Epithelial cell of esophagus (primary cell): ENCODE measurements around the gene ULK4.

Experiments used
- DNase-seq: peaks from one replicate; pipeline ENCODE4 v3.0.0; 2010; ENCODE audit warnings: low read depth
- H3K4me3 ChIP-seq: 2 replicates; pipeline ENCODE4 v1.5.1; 2011; ENCODE audit warnings: mild to moderate bottlenecking, low read length, control low read depth
- TF ChIP-seq, protein P1 (sequence below): IDR thresholded peaks from 2 replicates; pipeline ENCODE4 v1.5.1; 2011; ENCODE audit warnings: low read depth, mild to moderate bottlenecking, low read length, control low read depth, inconsistent platforms; ENCODE audit not compliant: insufficient read depth; ENCODE audit errors: missing control alignments

The ULK4 gene

DNA sequence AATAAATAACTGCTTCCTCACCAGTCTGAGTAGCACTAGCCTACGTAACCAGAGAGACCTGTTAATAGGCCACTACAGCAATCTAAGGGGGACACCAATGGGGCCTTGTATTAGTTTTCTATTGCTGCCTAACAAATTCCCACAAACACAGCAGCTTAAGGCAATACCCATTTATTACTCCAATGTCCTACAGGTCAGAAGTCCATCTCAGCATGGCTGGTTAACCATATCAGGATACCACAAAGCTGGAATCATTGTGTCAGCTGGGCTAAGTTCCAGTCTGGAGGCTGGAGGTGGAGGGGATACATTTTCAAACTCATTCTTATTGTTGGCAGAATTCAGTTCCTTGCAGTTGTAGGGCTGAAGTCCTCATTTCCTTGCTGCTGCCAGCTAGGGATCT lies 331.9 kb downstream of the ULK4 start:
- TF ChIP-seq, protein P1, sequence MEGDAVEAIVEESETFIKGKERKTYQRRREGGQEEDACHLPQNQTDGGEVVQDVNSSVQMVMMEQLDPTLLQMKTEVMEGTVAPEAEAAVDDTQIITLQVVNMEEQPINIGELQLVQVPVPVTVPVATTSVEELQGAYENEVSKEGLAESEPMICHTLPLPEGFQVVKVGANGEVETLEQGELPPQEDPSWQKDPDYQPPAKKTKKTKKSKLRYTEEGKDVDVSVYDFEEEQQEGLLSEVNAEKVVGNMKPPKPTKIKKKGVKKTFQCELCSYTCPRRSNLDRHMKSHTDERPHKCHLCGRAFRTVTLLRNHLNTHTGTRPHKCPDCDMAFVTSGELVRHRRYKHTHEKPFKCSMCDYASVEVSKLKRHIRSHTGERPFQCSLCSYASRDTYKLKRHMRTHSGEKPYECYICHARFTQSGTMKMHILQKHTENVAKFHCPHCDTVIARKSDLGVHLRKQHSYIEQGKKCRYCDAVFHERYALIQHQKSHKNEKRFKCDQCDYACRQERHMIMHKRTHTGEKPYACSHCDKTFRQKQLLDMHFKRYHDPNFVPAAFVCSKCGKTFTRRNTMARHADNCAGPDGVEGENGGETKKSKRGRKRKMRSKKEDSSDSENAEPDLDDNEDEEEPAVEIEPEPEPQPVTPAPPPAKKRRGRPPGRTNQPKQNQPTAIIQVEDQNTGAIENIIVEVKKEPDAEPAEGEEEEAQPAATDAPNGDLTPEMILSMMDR: no peak
- no peak overlapping the region for H3K4me3 ChIP-seq
- no peak for DNase-seq

DNA sequence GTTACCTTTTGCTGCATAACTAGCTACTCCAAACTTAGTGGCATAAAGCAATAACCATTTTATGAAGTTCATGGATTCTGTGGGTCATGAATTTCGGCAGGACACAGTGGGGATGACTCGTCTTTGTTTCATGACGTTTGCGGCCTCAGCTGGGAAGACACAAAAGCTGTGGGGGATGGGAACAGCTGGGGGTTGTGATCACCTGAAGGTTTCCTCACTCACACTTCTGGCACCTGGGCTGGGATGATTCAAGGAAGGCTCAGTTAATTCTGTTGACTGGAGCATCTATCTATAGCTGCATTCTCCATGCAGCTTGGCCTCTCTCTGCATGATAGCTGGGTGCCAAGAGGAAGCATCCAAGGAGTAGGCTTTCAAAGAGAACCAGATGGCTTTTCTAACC lies 332.8 kb downstream of the ULK4 start:
- TF ChIP-seq, protein P1: no peak
- DNase-seq: peak; percentile 10
- no peak overlapping the region for H3K4me3 ChIP-seq

DNA sequence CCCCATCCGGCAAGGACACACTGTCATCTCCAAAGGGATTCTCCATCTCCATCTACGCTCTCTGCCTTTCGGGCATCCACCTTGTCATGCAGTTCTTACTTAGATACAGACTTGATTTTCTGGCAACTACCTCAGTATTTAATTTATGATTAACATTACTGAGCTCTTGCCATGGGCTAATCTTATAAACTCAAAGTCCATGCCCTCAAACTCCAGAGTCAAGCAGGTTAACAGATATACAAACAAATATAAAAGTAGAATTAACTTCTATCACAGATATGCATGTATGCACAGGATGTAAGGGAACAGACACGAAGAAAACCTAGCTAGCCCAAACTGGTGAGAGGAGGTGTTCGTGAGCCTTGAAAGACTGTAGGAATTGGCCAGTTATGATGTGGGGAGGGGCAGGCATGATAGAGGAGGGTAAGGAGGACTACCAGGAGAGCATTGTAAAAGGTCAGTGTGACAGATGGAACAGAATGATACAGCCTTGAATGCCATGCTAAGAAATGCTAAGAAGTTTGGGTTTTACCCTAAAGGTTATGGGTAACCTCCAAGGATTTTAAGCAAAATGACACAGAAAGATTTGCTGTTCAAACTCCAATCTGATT lies 334.3 kb downstream of the ULK4 start:
- no peak overlapping the region for H3K4me3 ChIP-seq
- DNase-seq: no peak
- TF ChIP-seq, protein P1: no peak

DNA sequence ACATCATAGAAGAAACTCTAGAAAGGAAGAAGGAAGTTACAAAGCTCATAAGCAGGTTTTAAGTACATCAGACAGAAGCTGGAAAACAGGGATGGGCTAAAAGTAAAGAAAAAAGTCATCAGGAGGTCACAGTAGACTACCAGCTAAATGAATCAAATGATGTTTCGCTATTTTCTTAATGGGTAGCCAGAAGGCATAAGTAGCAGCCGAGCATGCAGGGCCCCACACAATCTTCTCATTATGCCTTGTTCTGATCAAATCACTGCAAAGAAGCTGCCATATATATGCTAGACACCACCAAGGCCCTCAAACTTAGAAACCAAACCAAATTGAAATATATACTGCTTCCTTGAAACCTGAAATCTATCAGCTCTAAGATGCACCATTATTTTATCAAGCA lies 349.1 kb downstream of the ULK4 start:
- TF ChIP-seq, protein P1: no peak
- no peak overlapping the region for H3K4me3 ChIP-seq
- no peak for DNase-seq

DNA sequence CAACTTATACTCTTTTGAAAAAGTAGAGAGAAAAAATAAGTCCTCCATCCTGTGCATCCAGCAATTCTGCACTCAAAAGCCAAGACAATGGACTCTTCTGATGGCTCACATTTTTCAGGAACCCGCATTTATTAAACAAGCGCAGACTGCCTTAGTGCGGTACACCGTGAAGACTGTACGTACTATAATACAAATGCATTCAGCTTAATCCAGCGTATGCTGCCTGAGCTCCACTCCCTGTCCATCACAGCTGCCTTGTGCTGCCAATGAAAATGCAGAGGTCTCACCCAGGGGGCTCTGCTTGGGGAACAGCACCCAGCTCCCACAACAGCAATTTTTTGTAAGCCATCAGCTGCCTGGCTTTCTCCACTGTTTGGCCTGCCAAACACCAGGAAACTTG lies 350.9 kb downstream of the ULK4 start:
- TF ChIP-seq, protein P1: no peak
- H3K4me3 ChIP-seq: no peak overlapping the region
- no peak for DNase-seq

DNA sequence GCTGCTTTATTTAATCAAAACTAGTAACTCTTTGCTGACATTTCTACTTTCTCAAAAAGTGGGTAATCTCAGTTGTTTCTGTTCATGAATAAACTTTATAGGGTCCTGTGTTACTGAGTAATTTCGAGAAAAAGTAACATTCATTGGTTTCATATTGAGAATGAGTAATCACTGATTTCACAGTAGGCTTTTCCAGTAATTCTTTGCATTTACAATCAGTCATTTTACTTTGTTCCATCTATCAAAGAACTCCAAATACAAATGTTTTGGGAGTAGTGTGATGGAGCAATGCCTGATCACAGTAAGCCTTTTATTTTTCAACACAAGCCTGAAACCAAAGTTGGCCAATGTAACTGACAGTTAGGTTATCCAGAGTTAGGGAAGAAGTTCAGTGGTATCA lies 353.6 kb downstream of the ULK4 start:
- TF ChIP-seq, protein P1: no peak
- H3K4me3 ChIP-seq: no peak overlapping the region
- DNase-seq: no peak

DNA sequence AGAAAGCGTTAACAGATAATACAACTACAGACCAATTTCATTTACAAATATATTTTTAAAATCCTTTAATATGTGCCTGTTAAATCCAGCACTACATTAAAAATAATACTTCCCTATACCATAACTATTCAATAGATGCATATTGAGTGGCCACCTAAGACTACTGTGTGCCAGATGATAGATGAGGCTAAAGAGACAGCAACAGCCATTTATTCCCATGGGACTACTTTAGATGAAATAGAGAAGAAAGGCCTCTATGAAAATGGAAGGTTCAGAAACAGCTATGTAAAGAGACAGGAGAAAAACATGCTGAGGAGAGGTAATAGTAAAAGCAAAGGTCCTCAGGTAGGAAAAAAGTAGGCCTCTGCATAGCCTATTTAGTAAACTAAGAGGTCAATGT lies 358.1 kb downstream of the ULK4 start:
- no peak for DNase-seq
- TF ChIP-seq, protein P1: no peak
- H3K4me3 ChIP-seq: no peak overlapping the region
